ENCODE data around the gene AP3S2.
"Not testable (repeated sequence)": the region's sequence is repeated elsewhere in the genome, so short reads cannot be mapped to it uniquely, and the experiment has no call there.

The AP3S2 gene

GRCh38 chr15:89834465-89835175 is 59.2 kb downstream of the AP3S2 start:
- H3K36me3 ChIP-seq (ENCODE audit: control insufficient read depth in 1 of 2, insufficient read depth in 2 of 2, low read length in 2 of 2), result peaks cover 18 to 19% of the 10 kb centered on the region in 2 experiments
- peaks cover 22 to 28% of the 10 kb centered on the region in 2 experiments for H3K4me1 ChIP-seq (ENCODE audit: control insufficient read depth in 1 of 2, insufficient read depth in 2 of 2, low read length in 2 of 2)
- not testable (repeated sequence) for H3K9me3 ChIP-seq (ENCODE audit: insufficient read depth, low read depth, low read length); H2BK5ac ChIP-seq (ENCODE audit: low read depth, low read length, poor library complexity); H3K4ac ChIP-seq (ENCODE audit: low read depth, low read length); H3K23ac ChIP-seq (ENCODE audit: low read length); H3K14ac ChIP-seq (ENCODE audit: low read length); H3K27ac ChIP-seq (ENCODE audit: low read depth, low read length); DNase-seq; H2BK12ac ChIP-seq (ENCODE audit: low read length); H2AK5ac ChIP-seq (ENCODE audit: low read length); H2AFZ ChIP-seq (ENCODE audit: insufficient read depth, low read length, poor library complexity); H3K4me2 ChIP-seq (ENCODE audit: low read length); H3K27me3 ChIP-seq (ENCODE audit: insufficient read depth, low read length); H3K4me3 ChIP-seq (ENCODE audit: low read depth, low read length); H4K8ac ChIP-seq (ENCODE audit: low read depth, low read length); H3K79me2 ChIP-seq (ENCODE audit: control insufficient read depth, insufficient read depth, low read length, poor library complexity); H4K12ac ChIP-seq (ENCODE audit: low read depth, low read length); H3K9ac ChIP-seq (ENCODE audit: low read length); H2BK120ac ChIP-seq (ENCODE audit: insufficient read depth, low read length, poor library complexity)
- peak overlapping the region; percentile 26 for H4K91ac ChIP-seq (ENCODE audit: low read depth, low read length)
- peaks cover 21% of the 10 kb centered on the region for H3K79me1 ChIP-seq (ENCODE audit: low read length)
- no CpG with 5 or more reads among the region's 9 CpGs for WGBS (ENCODE audit: extremely low coverage, insufficient coverage, insufficient read length)
- peak overlapping the region; percentile 2 for H3K18ac ChIP-seq (ENCODE audit: low read length)

GRCh38 chr15:89833966-89834365 is 59.8 kb downstream of the AP3S2 start:
- no peak overlapping the region for H3K27ac ChIP-seq (ENCODE audit: low read depth, low read length)
- no peaks in the 10 kb centered on the region for H3K79me2 ChIP-seq (ENCODE audit: control insufficient read depth, insufficient read depth, low read length, poor library complexity)
- peaks cover 18 to 19% of the 10 kb centered on the region in 2 experiments for H3K36me3 ChIP-seq (ENCODE audit: control insufficient read depth in 1 of 2, insufficient read depth in 2 of 2, low read length in 2 of 2)
- H3K18ac ChIP-seq (ENCODE audit: low read length), result no peak overlapping the region
- H2BK5ac ChIP-seq (ENCODE audit: low read depth, low read length, poor library complexity), result no peak overlapping the region
- H3K4me1 ChIP-seq (ENCODE audit: control insufficient read depth in 1 of 2, insufficient read depth in 2 of 2, low read length in 2 of 2), result peaks cover 24 to 32% of the 10 kb centered on the region in 2 experiments
- H3K9me3 ChIP-seq (ENCODE audit: insufficient read depth, low read depth, low read length), result peaks cover 3% of the 10 kb centered on the region
- H3K9ac ChIP-seq (ENCODE audit: low read length), result no peak overlapping the region
- no peak overlapping the region for H4K12ac ChIP-seq (ENCODE audit: low read depth, low read length)
- no peak overlapping the region for H3K14ac ChIP-seq (ENCODE audit: low read length)
- H2AK5ac ChIP-seq (ENCODE audit: low read length), result no peak overlapping the region
- no peak overlapping the region for H3K4me3 ChIP-seq (ENCODE audit: low read depth, low read length)
- DNase-seq, result no peak
- no peak overlapping the region for H3K4me2 ChIP-seq (ENCODE audit: low read length)
- no peak overlapping the region for H3K4ac ChIP-seq (ENCODE audit: low read depth, low read length)
- no peak overlapping the region for H3K23ac ChIP-seq (ENCODE audit: low read length)
- H3K79me1 ChIP-seq (ENCODE audit: low read length), result peaks cover 21% of the 10 kb centered on the region
- no peak overlapping the region for H2AFZ ChIP-seq (ENCODE audit: insufficient read depth, low read length, poor library complexity)
- H3K27me3 ChIP-seq (ENCODE audit: insufficient read depth, low read length), result no peaks in the 10 kb centered on the region
- whole genome bisulfite sequencing (ENCODE audit: extremely low coverage, insufficient coverage, insufficient read length), result no CpG with 5 or more reads among the region's 7 CpGs
- no peak overlapping the region for H2BK120ac ChIP-seq (ENCODE audit: insufficient read depth, low read length, poor library complexity)
- no peak overlapping the region for H4K8ac ChIP-seq (ENCODE audit: low read depth, low read length)
- no peak overlapping the region for H2BK12ac ChIP-seq (ENCODE audit: low read length)
- H4K91ac ChIP-seq (ENCODE audit: low read depth, low read length), result no peak overlapping the region

GRCh38 chr15:89830639-89831038 is 63.2 kb downstream of the AP3S2 start:
- Histone ChIP-seq H3K18ac (ENCODE audit: low read length) (no peak overlapping the region), H3K79me1 (ENCODE audit: low read length) (peaks cover 3% of the 10 kb centered on the region), H2BK12ac (ENCODE audit: low read length) (no peak overlapping the region), H2BK5ac (ENCODE audit: low read depth, low read length, poor library complexity) (no peak overlapping the region), H3K14ac (ENCODE audit: low read length) (no peak overlapping the region), H3K79me2 (ENCODE audit: control insufficient read depth, insufficient read depth, low read length, poor library complexity) (no peaks in the 10 kb centered on the region), H4K8ac (ENCODE audit: low read depth, low read length) (no peak overlapping the region), H3K4me3 (ENCODE audit: low read depth, low read length) (no peak overlapping the region), H3K4me1 (ENCODE audit: control insufficient read depth in 1 of 2, insufficient read depth in 2 of 2, low read length in 2 of 2) (peaks cover 8 to 18% of the 10 kb centered on the region in 2 experiments), H3K4ac (ENCODE audit: low read depth, low read length) (no peak overlapping the region), H3K23ac (ENCODE audit: low read length) (no peak overlapping the region), H4K91ac (ENCODE audit: low read depth, low read length) (no peak overlapping the region), H2AFZ (ENCODE audit: insufficient read depth, low read length, poor library complexity) (no peak overlapping the region), H4K12ac (ENCODE audit: low read depth, low read length) (no peak overlapping the region), H3K9ac (ENCODE audit: low read length) (no peak overlapping the region), H3K9me3 (ENCODE audit: insufficient read depth, low read depth, low read length) (peaks cover 3% of the 10 kb centered on the region), H3K27me3 (ENCODE audit: insufficient read depth, low read length) (no peaks in the 10 kb centered on the region), H2AK5ac (ENCODE audit: low read length) (no peak overlapping the region), H3K36me3 (ENCODE audit: control insufficient read depth in 1 of 2, insufficient read depth in 2 of 2, low read length in 2 of 2) (peaks cover 18 to 19% of the 10 kb centered on the region in 2 experiments), H3K27ac (ENCODE audit: low read depth, low read length) (no peak overlapping the region), H3K4me2 (ENCODE audit: low read length) (no peak overlapping the region), H2BK120ac (ENCODE audit: insufficient read depth, low read length, poor library complexity) (no peak overlapping the region)
- no CpG with 5 or more reads among the region's 12 CpGs for WGBS (ENCODE audit: extremely low coverage, insufficient coverage, insufficient read length)
- DNase-seq, result no peak

GRCh38 chr15:89829616-89830440 is 64.0 kb downstream of the AP3S2 start:
- no peak overlapping the region for H4K91ac ChIP-seq (ENCODE audit: low read depth, low read length)
- no peak for DNase-seq
- H3K79me1 ChIP-seq (ENCODE audit: low read length), result no peaks in the 10 kb centered on the region
- no peak overlapping the region for H3K4me3 ChIP-seq (ENCODE audit: low read depth, low read length)
- H3K23ac ChIP-seq (ENCODE audit: low read length), result no peak overlapping the region
- H3K18ac ChIP-seq (ENCODE audit: low read length), result no peak overlapping the region
- H3K14ac ChIP-seq (ENCODE audit: low read length), result no peak overlapping the region
- no peaks in the 10 kb centered on the region for H3K79me2 ChIP-seq (ENCODE audit: control insufficient read depth, insufficient read depth, low read length, poor library complexity)
- no peak overlapping the region for H2BK5ac ChIP-seq (ENCODE audit: low read depth, low read length, poor library complexity)
- no peak overlapping the region for H4K8ac ChIP-seq (ENCODE audit: low read depth, low read length)
- H3K9ac ChIP-seq (ENCODE audit: low read length), result no peak overlapping the region
- H3K36me3 ChIP-seq (ENCODE audit: control insufficient read depth in 1 of 2, insufficient read depth in 2 of 2, low read length in 2 of 2), result peaks cover 12 to 13% of the 10 kb centered on the region in 2 experiments
- H2BK120ac ChIP-seq (ENCODE audit: insufficient read depth, low read length, poor library complexity), result no peak overlapping the region
- H3K27me3 ChIP-seq (ENCODE audit: insufficient read depth, low read length), result no peaks in the 10 kb centered on the region
- H2AK5ac ChIP-seq (ENCODE audit: low read length), result no peak overlapping the region
- peaks cover 4% of the 10 kb centered on the region for H3K9me3 ChIP-seq (ENCODE audit: insufficient read depth, low read depth, low read length)
- H3K4ac ChIP-seq (ENCODE audit: low read depth, low read length), result no peak overlapping the region
- H3K27ac ChIP-seq (ENCODE audit: low read depth, low read length), result no peak overlapping the region
- H2BK12ac ChIP-seq (ENCODE audit: low read length), result no peak overlapping the region
- H3K4me1 ChIP-seq (ENCODE audit: control insufficient read depth in 1 of 2, insufficient read depth in 2 of 2, low read length in 2 of 2), result peaks cover 8 to 16% of the 10 kb centered on the region in 2 experiments
- WGBS (ENCODE audit: extremely low coverage, insufficient coverage, insufficient read length), result no CpG with 5 or more reads among the region's 17 CpGs
- no peak overlapping the region for H2AFZ ChIP-seq (ENCODE audit: insufficient read depth, low read length, poor library complexity)
- no peak overlapping the region for H4K12ac ChIP-seq (ENCODE audit: low read depth, low read length)
- H3K4me2 ChIP-seq (ENCODE audit: low read length), result no peak overlapping the region
